Measurements from ENCODE around the gene FARP2. TPM values are rescaled to one million over a fixed set of nuclear protein-coding genes. Genes with fewer than 3 reads are reported as not detected.
A peak's percentile ranks its signal among the peaks of the same experiment; 100 is the strongest.

The FARP2 gene
- total and polyA plus RNA-seq, 2 of the 13 experiments (the other 11 are each of a cell fraction or from before 2014, with no cell fraction given): 28.0 to 45.4 TPM

DNA sequence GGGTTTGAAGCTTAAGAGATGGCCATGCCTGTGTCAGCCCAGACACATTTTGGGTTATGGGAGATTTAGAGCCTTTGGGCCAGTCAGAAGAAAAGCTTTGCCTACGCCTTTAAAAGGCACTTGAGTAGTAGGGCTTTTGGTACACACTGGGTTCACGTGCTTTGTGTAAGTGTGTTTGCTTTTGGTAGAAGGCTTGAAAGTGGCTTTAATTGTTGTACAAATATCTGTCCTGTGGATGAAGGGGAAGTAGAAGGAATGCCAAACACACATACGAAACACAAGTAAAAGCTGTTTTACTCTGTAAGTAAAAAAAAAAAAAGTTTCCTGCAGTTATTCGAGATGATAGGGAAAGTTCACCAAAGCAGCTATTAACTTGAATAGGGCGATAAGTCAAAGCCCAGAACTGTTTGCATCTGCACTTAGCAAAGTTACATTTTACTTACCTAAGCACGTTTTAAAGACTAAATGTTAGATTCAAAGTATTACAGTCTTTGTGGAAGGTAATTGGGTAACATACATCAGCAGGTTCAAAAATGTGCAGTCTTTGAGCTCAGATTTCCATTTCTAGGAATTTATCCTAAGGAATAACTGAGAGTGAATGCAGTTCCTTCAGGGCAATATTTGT is 76.9 kb downstream of the FARP2 start (continued):
- TF ChIP-seq SAFB2 (CRISPR knock-in tag; IDR thresholded peaks at IDR 0.05; ENCODE audit: borderline replicate concordance, low read depth) (no peak), ZFP36 (IDR thresholded peaks at IDR 0.05; ENCODE audit: borderline replicate concordance, low read depth, low read length, partially characterized antibody) (no peak), SMARCC2 (IDR thresholded peaks at IDR 0.05) (no peak), MED1 (CRISPR knock-in tag; IDR thresholded peaks at IDR 0.05) (peak; percentile 90), U2AF2 (IDR thresholded peaks at IDR 0.05; ENCODE audit: low read depth, low read length) (no peak), SMAD9 (CRISPR knock-in tag; IDR thresholded peaks at IDR 0.05) (no peak), ZNF383 (CRISPR knock-in tag; IDR thresholded peaks at IDR 0.05; ENCODE audit: borderline replicate concordance) (no peak), ZNF234 (CRISPR knock-in tag; conservative IDR thresholded peaks at IDR 0.05) (no peak), ZNF773 (CRISPR knock-in tag; IDR thresholded peaks at IDR 0.05; ENCODE audit: borderline replicate concordance) (no peak), ZNF530 (CRISPR knock-in tag; IDR thresholded peaks at IDR 0.05; ENCODE audit: low read depth) (no peak), ZNF205 (CRISPR knock-in tag; IDR thresholded peaks at IDR 0.05) (peak; percentile 53; the same call in 1 of the 2 replicates), KDM1A (CRISPR knock-in tag; IDR thresholded peaks at IDR 0.05) (0 out of 2 replicates have a peak, but pooled peaks have one; percentile 18), DNMT1 (CRISPR knock-in tag; IDR thresholded peaks at IDR 0.05) (no peak), ZNF224 (CRISPR knock-in tag; IDR thresholded peaks at IDR 0.05) (no peak), RXRB (CRISPR knock-in tag; IDR thresholded peaks at IDR 0.05; ENCODE audit: borderline replicate concordance) (peak; percentile 84), ZNF232 (CRISPR knock-in tag; IDR thresholded peaks at IDR 0.05; ENCODE audit: borderline replicate concordance) (peak; percentile 48; the same call in 1 of the 2 replicates), JUN (CRISPR knock-in tag; IDR thresholded peaks at IDR 0.05) (0 out of 2 replicates have a peak, but pooled peaks have one; percentile 38), ZSCAN29 (CRISPR knock-in tag; conservative IDR thresholded peaks at IDR 0.05) (no peak), RFX3 (CRISPR knock-in tag; IDR thresholded peaks at IDR 0.05) (no peak), PLRG1 (conservative IDR thresholded peaks at IDR 0.05) (no peak), HDAC2 (CRISPR knock-in tag; IDR thresholded peaks at IDR 0.05) (peak; percentile 97)
- TF ChIP-seq, protein P1, sequence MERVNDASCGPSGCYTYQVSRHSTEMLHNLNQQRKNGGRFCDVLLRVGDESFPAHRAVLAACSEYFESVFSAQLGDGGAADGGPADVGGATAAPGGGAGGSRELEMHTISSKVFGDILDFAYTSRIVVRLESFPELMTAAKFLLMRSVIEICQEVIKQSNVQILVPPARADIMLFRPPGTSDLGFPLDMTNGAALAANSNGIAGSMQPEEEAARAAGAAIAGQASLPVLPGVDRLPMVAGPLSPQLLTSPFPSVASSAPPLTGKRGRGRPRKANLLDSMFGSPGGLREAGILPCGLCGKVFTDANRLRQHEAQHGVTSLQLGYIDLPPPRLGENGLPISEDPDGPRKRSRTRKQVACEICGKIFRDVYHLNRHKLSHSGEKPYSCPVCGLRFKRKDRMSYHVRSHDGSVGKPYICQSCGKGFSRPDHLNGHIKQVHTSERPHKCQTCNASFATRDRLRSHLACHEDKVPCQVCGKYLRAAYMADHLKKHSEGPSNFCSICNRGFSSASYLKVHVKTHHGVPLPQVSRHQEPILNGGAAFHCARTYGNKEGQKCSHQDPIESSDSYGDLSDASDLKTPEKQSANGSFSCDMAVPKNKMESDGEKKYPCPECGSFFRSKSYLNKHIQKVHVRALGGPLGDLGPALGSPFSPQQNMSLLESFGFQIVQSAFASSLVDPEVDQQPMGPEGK (CRISPR knock-in tag; IDR thresholded peaks at IDR 0.05): 0 out of 2 replicates have a peak, but pooled peaks have one; percentile 34
- TF ChIP-seq, protein P2, sequence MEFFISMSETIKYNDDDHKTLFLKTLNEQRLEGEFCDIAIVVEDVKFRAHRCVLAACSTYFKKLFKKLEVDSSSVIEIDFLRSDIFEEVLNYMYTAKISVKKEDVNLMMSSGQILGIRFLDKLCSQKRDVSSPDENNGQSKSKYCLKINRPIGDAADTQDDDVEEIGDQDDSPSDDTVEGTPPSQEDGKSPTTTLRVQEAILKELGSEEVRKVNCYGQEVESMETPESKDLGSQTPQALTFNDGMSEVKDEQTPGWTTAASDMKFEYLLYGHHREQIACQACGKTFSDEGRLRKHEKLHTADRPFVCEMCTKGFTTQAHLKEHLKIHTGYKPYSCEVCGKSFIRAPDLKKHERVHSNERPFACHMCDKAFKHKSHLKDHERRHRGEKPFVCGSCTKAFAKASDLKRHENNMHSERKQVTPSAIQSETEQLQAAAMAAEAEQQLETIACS (CRISPR knock-in tag; IDR thresholded peaks at IDR 0.05): no peak
- TF ChIP-seq, protein P3, sequence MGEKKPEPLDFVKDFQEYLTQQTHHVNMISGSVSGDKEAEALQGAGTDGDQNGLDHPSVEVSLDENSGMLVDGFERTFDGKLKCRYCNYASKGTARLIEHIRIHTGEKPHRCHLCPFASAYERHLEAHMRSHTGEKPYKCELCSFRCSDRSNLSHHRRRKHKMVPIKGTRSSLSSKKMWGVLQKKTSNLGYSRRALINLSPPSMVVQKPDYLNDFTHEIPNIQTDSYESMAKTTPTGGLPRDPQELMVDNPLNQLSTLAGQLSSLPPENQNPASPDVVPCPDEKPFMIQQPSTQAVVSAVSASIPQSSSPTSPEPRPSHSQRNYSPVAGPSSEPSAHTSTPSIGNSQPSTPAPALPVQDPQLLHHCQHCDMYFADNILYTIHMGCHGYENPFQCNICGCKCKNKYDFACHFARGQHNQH (CRISPR knock-in tag; IDR thresholded peaks at IDR 0.05): no peak

Measured in HepG2 (cell line).